ENCODE results near the gene GNG2.

The GNG2 gene

GRCh38 chr14:51942971-51943370 lies 82.6 kb downstream of the GNG2 start:
- no peak for DNase-seq (ENCODE audit: low read depth)

GRCh38 chr14:51950007-51950406 lies 89.6 kb downstream of the GNG2 start:
- DNase-seq (ENCODE audit: low read depth): no peak

- no peak for DNase-seq (ENCODE audit: low read depth)
These were observed 91.2 kb downstream of the GNG2 start for GRCh38 chr14:51951656-51952055.

GRCh38 chr14:51954031-51954430 lies 93.6 kb downstream of the GNG2 start:
- no peak for DNase-seq (ENCODE audit: low read depth)

GRCh38 chr14:51954657-51955056 lies 94.2 kb downstream of the GNG2 start:
- DNase-seq (ENCODE audit: low read depth): no peak

- no peak for DNase-seq (ENCODE audit: low read depth)
These were observed 97.5 kb downstream of the GNG2 start for GRCh38 chr14:51957950-51958349.

GRCh38 chr14:51959928-51960327 lies 99.5 kb downstream of the GNG2 start:
- no peak for DNase-seq (ENCODE audit: low read depth)

- no peak for DNase-seq (ENCODE audit: low read depth)
These were observed 100.5 kb downstream of the GNG2 start for GRCh38 chr14:51960866-51961265.

- no peak for DNase-seq (ENCODE audit: low read depth)
These were observed 102.3 kb downstream of the GNG2 start for GRCh38 chr14:51962711-51963110.

GRCh38 chr14:51963286-51963685 lies 102.9 kb downstream of the GNG2 start:
- no peak for DNase-seq (ENCODE audit: low read depth)

- DNase-seq (ENCODE audit: low read depth): no peak
These were observed 107.1 kb downstream of the GNG2 start for GRCh38 chr14:51967521-51967920.

- DNase-seq (ENCODE audit: low read depth): no peak
These were observed 109.6 kb downstream of the GNG2 start for GRCh38 chr14:51969852-51970540.

GRCh38 chr14:51972566-51972965 lies 112.2 kb downstream of the GNG2 start:
- DNase-seq (ENCODE audit: low read depth): no peak

GRCh38 chr14:51977075-51977474 lies 116.7 kb downstream of the GNG2 start:
- DNase-seq (ENCODE audit: low read depth): no peak

GRCh38 chr14:51978681-51979085 lies 118.3 kb downstream of the GNG2 start:
- DNase-seq (ENCODE audit: low read depth): no peak

- DNase-seq (ENCODE audit: low read depth): peak; percentile 62
These were observed 118.8 kb downstream of the GNG2 start for GRCh38 chr14:51979088-51979709.

GRCh38 chr14:51981218-51981854 lies 120.9 kb downstream of the GNG2 start:
- no peak for DNase-seq (ENCODE audit: low read depth)

GRCh38 chr14:51988221-51988620 lies 127.8 kb downstream of the GNG2 start:
- no peak for DNase-seq (ENCODE audit: low read depth)

GRCh38 chr14:51989293-51990234 lies 129.2 kb downstream of the GNG2 start, which contains the start of gene RTRAF:
Gene RTRAF, plus strand, starts transcription at chr14:51989546. Its CDS starts 94 bp downstream, at chr14:51989640.
- peak; percentile 88 for DNase-seq (ENCODE audit: low read depth)

- no peak for DNase-seq (ENCODE audit: low read depth)
These were observed 130.1 kb downstream of the GNG2 start for GRCh38 chr14:51990488-51990887.

GRCh38 chr14:51993285-51993920 lies 133.0 kb downstream of the GNG2 start:
- no peak for DNase-seq (ENCODE audit: low read depth)
